CD4-positive, alpha-beta T cell treated with Interleukin-12 subunit alpha and Interleukin-12 subunit beta, for 1 hour (primary cell): Measurements from ENCODE around the gene PDYN.

Experiments used
- DNase-seq: peaks from one replicate; pipeline ENCODE4 v3.0.0-alpha.2; 2020

Gene PDYN

GRCh38 chr20:1992359-1993110, 1.3 kb downstream of the PDYN start:
- DNase-seq = no peak

- DNase-seq = no peak
Observed at GRCh38 chr20:1987826-1988225, 6.0 kb downstream of the PDYN start.

GRCh38 chr20:1983301-1983700, 10.6 kb downstream of the PDYN start:
- no peak for DNase-seq

- no peak for DNase-seq
Observed at GRCh38 chr20:1982686-1983085, 11.2 kb downstream of the PDYN start.

- no peak for DNase-seq
Observed at GRCh38 chr20:1979106-1979778, 14.6 kb downstream of the PDYN start.

DNA sequence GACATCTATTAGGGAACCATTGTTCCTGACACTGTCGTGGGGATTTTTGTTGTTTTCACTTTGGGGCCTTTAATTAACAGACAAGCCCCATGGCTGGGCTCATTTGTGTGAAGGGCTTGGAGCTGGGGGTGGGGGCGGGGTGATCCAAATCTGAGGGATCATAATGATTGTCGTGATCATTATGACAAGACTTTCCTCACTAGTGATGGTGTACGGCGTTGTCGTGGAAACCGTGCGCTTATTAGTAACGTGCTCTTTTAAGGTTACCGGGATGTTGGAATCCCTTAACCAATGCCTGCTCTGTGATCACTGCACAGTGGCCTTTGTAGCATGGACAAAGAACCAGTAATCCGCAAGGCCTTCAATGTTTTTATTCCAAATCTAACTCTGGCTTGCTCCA, 18.6 kb downstream of the PDYN start:
- DNase-seq = no peak

DNA sequence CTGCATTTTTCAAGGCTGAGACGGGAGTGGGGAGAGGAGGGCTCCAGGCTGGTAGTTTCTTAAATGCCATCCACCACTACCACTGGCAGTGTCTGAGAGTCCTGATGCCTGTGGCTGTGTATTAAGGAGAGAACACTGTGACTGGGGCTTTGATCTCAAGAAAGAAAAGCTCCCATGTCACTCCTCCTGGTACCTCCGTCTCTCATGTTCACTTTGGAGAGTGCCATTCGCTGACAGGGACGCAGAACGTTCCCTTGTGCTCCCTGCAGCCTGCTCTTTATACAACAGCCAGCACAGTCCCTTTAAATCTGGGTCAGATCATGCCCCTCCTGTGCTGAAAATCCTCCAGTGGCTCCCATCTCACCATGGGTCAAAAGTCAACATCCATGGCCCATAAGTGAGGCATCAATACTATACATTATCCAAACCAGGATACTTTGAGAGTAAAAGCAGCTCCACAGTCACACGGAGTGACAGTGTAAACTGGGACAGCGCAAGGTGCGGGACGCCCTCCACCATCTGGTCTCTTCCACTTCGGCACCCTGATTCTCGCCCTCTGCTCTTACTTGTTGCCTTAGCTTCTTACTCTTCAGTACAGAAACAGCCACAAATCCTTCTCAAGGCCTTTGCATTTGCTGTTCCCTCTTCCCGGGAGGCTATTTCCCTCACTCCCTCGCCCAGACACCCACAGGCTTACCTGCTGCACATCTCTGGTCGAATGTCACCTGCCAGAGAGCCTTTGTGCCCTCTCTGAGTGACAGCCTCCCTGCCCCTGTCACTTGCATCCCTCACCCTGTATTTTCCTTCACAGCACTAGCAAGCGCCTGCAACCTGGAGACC, 20.0 kb downstream of the PDYN start:
- DNase-seq = no peak

DNA sequence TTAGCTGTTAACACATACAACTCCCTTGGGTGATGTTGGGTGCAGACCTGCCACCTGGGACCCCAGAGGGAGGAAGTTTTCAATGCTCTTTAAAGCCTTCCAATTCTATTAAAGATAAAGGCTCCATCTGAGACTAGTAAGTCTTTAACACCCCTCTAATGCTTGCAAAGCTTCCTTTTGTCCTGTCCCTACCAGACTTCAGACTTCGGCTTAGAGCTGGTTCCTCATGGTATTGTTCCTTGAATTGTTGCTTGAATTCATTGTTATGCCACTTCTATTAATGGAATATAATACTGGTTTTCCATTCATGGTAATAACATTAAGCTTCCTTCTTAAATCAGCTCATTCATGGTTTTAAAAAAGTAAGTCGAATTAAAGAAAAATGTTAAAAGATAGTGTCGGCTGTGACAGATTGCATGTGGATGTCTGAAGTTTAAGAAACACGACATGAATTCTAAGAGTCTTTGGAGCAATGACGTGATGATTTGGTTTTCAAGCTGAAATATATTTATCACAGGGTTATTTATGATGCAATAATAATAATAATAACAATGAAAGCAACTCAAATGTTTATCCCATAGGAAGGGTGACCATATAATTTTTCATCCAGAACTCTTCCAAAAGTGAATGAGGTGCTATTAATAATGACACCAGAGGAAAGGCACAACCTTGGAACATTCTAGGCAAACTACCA, 21.8 kb downstream of the PDYN start:
- DNase-seq = no peak

GRCh38 chr20:1968964-1969363, 24.9 kb downstream of the PDYN start:
- no peak for DNase-seq

DNA sequence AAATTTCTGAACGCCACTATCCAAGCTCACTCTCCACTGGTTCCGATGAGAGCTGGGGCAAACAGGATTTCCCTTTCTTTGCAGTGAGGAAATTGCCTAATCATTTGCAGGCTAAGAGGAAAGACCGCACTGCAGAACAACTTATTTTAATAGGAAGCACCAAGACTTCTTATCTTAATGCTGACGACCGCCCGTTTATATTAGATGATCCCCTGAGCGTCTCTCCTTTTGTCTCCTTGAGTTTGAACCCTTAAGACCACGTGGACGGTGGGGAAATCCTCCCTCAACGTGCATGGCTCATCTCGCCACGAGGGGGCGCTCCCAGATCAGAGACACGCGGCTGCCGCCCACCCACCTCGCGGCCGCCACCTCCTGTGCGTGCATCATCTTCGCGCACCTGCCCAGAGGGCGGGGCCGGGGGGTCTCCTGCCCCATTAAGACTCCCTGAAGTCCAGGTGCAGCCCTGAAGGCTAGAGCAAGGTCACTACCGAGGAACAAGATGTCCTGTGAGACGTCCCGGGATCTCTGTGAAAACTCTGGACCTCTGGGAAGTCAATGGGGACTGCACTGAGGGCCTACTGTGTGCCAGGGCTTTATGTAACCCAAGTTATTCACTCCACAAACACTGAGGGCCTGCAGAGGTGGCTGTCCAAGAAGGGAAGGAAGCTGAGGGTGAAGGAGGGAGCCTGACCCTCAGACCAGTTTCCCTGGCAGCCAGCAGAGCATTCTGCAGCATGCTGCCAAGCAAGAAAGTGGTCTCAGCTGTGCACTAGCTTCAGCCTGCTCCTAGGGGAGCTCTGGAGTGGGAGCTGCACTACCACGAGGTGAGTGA, 28.1 kb downstream of the PDYN start:
- DNase-seq = peak; percentile 58

DNA sequence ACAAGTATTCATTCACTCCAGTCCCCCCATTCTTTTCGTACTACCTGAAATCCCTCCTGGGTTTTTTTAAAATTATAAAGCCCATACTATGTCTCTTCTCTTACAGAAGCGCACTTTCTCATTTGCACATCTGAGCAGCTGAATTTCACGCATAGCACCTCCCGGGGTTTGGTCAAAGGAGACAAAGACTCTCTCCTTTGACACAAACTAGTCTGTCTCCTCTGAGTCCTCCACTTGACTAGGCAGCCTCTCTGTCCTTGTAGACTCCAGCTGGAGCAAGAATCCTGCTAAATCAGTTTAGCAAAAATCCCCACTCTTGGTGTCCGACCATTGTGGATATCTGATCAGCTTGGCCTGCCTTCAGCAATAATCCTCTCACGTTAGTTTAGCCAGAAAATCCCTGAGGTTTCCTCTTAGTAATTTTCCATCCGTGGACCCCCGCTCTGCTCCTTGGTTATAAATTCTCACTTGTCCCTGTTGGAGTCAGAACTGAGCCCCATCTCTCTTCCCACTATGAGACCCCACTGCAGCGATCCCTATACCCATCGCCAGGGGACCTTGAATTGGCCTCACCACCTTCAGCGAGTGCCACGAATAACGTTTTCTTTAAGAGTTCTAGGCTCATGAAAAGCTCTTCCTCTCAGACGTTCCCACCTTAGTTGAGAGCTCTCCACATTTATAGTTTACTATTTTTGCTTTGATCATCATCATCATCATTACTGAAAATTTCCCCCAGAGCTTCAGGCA, 29.0 kb downstream of the PDYN start:
- DNase-seq = no peak

DNA sequence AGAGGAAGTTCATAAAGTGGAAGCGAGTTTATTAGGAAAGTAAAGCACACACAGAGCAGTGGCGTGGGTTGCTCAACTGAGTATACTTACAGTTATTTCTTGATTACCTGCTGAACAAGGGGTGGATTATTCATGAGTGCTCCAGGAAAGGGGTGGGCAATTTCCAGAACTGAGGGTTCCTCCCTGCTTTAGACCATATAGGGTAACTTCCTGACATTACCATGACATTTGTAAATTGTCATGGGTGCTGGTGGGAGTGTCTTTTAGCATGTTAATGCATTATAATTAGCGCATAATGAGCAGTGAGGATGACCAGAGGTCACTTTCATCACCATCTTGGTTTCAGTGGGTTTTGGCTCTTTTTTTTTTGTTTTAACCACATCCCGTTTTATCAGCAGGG, 29.8 kb downstream of the PDYN start:
- no peak for DNase-seq

GRCh38 chr20:1961374-1961773, 32.5 kb downstream of the PDYN start:
- DNase-seq = no peak

DNA sequence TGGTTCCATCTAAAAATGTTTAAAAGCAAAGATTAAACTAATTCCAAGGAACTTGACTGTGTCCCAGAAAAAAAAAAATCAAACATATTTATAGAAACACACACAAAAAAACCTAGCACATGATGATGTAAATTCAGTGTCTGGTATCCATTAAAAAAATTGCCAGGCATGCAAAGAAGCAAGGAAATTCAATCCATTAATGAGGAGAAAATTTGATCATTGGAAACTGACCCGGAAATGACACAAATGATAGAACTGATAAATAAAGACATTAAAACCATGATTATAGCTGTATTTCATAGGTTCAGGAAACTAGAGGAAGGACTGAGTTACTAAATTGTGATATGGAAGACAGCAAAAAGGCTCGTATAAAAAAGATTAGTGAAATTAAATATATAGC, 34.7 kb downstream of the PDYN start:
- no peak for DNase-seq

DNA sequence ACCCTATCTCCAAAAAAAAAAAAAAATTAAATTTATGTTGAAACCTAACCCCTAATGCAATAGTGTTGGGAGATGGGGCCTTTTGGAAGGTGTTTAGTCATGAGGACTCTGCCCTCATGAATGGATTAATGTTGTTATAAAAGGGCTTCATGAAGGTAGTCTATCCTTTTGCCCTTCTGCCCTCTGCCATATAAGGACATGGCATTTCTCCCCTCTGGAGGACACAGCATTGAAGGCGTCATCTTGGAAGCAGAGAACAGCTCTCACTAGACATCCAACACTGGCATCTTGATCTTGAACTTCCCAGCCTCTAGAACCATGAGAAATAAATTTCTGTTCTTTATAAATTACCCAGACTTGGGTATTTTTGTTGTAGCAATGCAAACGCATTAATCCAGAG, 35.4 kb downstream of the PDYN start:
- no peak for DNase-seq

GRCh38 chr20:1955217-1955616, 38.6 kb downstream of the PDYN start:
- DNase-seq = no peak

DNA sequence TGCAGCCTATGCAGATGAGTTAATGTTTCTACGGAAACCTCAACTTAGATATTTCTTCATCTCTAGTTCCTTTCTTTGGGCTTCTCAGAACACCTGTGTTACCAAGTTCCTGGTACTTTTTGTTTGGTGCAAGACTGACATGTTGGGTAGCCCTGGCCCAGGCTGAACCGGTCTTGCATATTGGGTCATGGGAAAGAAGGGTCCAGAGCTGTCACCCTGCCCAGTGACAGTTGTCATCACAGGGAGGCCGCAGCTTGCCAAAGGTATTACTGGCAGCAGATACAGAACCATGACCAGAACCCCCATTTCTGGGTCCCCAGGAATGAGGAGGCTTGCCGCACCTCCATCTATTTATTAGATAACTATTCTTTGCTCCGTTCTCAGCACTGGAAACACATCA, 40.2 kb downstream of the PDYN start:
- DNase-seq = no peak

DNA sequence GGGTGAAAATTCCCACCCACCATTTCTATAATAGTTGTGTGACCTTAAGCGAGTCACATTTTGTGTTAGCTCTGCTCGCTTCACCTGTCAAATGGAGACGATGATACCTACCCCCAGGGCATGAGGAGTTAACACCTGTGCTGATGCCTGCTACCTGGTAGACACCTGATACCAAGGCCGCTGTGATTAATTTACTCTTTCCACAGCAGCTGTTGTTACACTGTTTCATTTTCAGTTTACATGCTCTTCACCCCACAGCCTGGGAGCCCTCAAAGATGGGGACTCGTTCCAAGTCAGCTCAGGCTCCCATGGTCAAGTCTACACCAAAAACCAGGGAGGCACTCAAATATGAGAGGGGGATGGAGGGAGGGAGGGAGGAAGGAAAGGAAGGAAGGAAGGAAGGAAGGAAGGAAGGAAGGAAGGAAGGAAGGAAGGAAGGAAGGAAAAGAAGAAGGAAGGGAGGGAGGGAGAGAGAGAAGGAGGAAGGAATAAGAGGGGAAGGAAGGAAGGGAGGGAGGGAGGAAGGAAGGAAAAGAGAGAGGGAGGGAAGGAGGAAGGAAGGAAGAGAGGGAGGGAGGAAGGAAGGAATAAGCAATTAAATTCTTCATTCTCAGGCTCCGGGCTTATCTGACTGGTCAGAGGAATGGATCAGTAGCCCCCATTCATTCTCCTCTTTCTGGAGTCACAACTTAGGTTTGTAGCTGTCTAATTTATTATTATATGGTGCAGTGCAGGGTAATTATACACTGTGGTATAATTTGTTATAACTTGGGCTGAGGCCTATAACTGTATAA, 40.9 kb downstream of the PDYN start:
- DNase-seq = no peak

DNA sequence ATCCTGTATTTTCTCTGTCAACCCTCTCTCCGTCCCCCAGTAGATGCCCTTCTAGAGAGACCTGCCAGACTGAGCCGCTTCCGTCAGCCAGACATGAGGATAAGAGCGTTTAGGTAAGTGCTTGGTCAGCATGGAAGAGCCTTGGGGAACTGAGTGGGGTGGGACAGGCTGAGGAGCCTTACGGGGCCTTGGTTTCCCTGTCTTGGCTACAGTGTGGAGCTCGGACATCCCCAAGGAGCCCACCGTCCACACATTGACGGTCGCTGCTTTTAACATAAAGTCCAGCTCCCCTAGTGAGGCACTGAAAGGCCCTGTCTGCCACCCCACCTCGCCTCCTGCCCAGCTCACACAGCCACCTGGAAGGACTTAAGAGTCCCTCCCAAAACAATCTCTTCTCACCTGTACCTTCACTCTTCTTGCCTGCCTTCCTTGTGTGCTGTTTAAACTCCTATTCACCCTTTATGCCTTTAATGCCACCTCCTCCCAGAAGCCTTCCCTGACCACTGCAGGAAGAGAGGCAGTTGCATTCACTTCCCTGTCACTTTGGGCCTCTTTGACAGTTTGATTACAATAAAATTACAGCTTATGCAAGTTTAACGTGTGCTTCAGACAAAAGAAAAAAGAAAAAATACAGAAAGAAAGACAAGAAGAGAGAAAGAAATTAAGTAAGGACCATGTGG, 42.3 kb downstream of the PDYN start:
- DNase-seq = no peak

GRCh38 chr20:1950836-1951235, 43.0 kb downstream of the PDYN start:
- DNase-seq = no peak
